SW480 (cell line): ENCODE data around the gene CREB3L1.

Experiments used
- DNase-seq: peaks from one replicate; pipeline ENCODE4 v3.0.0-alpha.2; 2016; ENCODE audit warnings: low spot score

CREB3L1 gene

DNA sequence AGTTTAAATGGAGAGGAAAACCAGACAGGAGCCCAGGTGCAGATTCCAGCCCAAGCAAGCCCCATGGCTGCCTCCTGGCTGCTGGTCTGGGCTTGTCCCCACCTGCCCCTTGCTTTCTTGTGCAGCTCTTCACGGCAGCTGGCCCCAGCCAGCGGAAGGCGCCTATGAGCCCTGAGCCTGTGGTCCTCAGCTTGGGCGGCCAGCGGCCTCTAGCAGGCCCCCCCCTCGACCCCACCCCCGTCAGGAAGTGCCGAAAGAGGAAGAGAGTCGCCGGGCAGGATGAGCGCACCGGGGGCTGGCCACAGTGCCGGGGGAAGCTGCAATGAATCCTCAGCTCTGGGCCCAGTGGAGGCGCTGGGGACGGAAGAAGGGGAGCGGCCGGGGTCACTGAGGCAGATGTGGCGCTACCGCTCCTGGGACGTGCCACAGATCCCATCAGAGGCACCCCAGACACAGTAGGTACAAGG is 67.7 kb downstream of the CREB3L1 start:
- DNase-seq: no peak

DNA sequence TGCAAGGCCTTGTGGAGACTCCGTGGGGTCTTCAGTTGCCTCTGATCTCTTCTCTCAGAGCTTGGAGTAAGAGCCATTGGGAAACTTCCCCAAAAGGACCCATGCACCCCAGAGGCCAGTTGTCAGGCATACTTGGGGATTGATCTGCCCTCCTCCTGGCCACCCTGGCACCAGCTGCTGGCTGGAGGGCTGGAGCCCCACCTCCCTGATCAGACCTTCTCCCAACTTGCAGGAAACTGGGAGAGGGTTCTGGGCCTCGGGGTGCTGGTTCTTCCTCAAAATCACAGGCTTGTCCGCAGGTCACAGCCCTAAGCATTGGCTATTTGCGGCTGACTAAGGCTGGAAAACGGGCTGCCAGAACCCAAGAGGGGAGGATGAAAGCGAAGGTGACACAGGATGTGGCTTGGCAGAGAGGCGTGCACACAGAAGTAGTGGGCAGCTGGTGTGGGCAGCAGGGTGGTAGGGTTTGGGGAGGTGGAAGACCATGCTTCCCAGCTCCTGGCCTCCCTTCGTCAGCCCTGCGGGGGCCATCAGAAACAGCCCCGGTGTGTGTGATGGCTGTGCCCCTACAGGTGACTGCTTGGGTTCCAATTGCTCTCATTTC is 68.5 kb downstream of the CREB3L1 start:
- peak; percentile 70 for DNase-seq

DNA sequence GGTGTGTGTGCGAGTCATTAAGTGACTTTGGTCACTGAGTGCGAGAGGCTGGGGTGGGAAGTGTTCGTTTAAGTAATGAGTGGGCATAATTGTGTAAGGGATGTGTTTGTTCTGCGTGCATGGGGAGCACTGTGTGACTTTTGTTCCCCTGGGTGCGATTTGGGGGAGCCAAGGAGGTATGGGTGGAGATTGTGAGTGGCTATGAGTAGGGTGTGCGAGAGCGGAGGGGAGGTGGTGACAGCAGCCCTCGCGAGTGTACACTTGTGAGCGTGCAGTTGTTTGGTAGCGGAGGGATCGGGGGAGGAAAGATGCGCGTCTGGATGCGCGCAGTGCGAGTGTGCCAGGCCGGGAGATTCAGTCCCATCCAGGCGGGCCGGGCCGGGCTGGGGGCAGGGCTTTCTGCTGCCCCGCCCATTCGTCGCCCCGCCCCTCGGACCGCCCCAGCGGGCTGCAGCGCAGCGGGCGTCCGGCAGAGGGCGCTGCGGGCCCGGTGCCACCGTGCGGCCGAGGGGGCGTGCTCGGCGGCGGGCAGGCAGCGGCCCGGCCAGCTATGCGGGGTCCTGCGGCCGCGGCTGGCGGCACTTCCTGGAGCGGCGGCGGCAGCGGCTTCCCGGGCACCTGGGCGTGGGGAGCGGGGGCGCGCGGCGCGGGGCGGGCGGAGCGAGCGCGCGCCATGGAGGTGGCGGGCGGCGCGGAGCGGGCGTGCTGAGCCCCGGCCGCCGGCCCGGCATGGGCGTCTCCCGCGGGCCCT is 69.6 kb downstream of the CREB3L1 start, which contains the start of gene DGKZ:
Gene DGKZ (plus strand): TSS at position 578 of the 751 bp plus-strand sequence. CDS start 197 bp downstream, outside the sequence.
- peak; percentile 84 for DNase-seq

DNA sequence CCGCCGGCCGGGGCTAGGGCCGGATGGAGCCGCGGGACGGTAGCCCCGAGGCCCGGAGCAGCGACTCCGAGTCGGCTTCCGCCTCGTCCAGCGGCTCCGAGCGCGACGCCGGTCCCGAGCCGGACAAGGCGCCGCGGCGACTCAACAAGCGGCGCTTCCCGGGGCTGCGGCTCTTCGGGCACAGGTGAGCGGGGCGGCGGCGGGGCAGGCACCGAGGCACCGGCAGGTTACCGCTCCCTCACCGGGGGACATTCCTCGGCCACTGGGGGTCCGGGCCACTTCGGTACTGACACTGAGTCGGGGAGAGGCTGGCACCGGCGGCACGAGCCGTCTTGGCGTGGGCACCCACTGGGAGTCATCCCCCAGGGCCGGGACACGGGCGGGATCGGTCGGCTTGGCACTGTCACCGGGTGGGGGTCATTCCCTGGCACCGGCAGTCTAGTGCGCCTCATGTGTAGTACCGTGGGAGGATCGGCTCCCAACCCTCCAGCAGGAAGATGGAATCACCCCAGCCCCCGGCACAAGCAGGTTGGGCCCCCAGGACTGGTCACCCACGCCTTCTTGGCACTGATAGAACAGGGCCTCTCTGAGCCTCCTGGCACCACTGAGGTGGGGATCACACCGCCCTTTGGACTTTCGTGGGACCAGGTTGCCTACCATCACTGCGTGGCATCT is 70.3 kb downstream of the CREB3L1 start:
- no peak for DNase-seq

DNA sequence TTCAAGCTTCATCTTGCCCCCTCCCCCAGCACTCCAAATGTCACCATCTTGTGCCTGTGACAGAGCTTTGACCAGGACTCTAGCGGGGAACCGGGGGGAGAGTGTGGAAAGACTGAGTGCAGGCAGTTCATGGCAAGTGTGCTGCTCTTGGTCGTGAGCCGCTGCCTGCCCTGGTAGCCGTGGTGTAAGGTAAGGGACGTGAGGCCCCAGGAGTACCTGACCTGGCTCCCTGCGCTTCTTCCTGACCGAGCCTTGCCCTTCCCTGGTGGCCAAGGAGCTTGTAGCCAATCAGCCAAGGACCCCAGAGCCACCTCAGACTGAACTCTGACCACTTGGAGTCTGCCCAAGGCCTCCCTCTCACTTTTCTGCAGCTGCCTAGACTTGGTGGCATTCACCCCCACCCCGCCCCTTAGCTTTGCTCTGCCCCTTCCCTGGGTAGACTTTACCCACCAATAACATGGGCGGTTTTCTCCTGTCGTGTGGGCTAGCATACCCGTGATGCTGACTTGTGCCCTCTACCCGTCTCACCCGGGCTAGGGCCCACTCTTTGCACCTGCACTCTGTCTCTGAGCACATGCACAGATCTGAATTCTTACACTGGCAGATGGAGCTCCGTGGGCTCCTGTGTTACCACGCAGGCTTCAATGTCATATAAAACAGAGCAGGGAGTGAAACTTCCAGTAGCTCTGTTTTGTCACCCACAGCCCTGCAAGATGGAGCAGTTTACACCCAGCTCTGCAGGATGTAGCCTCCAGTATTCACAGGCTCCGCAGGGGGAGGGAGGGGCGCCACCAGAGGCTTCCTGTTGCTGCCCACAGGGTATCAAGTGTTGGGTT is 71.3 kb downstream of the CREB3L1 start:
- no peak for DNase-seq

DNA sequence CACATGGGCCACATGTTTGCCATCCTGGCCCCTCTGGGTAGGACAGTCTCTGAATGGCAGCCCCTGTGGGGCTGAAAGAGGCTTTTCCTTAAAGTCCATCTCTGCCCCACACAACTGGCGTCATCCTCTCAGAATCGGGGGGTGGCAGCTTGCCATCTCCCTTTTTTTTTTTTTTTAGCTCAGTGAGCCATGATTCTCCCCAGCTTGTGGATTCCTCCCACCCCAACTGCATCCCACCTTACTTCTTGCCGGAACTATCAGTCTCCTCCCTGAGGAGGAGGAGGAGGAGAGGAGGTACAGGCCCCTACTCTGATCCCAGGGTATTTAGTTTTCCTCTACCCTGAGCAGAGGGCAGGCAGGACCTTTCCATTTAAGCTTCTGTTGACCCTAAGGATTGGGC is 73.2 kb downstream of the CREB3L1 start:
- no peak for DNase-seq

DNA sequence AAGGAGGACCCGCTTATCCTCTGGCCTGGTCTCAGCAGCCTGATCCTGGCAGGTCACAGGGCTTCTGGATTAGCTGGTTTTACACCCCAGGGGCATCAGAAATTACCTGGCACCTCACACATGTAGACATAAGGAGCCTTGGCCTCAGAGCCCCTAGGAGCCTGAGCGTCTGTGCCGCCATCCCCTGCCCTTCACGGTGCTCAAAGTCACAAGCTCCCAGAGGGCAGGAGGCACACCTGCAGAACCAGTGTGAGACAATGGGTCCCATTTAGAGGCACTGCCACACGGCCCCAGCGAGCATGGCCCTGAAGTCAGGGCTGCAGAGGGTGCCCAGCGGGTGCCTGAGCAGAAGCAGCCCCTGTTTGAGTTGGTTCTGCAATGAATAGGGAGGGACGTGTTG is 73.7 kb downstream of the CREB3L1 start:
- DNase-seq: no peak

DNA sequence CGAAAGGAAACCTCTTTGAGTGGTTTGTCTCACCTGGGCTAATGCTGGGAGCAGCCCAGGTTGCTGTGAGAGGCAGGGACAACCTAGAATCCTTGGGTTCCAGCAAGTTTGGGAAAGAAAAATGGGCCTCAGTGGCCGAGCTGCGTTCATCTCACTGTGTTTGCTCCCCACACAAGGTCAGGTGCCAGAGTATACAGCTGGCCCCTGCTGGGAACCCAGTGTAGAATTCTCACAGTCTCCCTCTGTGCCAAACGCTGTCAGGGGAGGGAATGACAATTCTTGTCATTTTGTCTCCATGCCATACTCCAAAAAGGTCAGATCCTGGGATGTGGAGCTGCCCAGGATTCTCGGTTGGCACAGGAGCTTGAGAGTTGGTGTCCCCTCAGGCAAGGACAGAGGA is 74.1 kb downstream of the CREB3L1 start:
- no peak for DNase-seq

DNA sequence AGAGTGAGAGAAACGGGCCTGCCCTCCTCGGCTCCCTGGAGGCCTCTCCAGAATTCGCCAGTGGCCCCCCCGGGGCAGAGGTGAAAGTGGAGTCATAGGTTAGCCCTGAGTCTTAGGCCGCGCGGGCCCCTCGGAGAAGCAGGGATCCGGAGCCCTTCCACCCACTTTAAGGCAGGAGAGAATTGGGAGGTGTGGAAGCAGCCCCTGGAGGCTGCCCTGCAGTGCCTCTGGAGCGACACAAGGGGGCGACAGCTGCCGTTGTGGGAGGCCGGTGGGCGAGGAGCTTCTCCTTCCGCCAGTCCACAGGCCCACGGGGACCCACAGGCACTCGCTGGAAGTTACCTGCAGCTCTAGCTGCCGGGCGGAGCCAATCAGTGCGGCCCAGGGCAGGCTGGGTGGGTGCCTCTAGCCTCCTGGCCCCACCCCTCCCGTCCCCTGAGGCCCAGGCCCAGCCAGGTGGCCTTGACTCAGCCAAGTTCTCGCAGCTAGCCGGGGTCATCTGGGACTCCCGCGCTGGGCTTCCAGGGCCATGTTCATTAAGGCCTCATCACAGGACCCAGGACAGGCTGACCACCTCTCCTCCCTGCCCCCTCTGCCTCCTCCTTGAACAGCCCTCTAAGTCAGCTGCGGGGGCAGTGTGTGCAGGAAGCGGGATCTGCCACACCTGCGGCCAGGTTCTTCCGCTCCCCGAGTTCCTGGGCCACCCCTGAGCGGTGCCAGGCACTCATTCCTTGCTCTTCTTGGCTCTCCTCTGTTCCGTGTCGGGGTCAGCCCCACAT is 74.8 kb downstream of the CREB3L1 start:
- DNase-seq: no peak

DNA sequence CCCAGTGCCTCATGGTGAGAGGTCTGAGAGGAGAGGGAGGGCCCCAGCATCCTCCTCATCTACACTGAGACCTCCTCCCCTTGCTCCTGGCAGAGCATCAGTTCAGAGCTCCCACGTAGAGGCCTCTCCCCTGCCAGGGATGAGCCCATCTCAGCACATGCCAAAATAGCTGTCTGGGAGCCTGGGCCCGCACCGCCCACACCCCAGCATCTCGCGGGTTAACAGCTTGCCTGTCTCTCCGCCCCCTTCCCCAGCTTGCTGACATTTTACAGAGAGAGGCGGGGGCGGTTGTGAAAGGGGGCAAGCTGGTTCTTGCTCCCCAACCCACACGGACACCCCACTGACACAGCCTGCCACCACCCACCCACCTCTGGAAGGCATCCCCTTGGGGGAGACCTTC is 76.2 kb downstream of the CREB3L1 start:
- DNase-seq: no peak

DNA sequence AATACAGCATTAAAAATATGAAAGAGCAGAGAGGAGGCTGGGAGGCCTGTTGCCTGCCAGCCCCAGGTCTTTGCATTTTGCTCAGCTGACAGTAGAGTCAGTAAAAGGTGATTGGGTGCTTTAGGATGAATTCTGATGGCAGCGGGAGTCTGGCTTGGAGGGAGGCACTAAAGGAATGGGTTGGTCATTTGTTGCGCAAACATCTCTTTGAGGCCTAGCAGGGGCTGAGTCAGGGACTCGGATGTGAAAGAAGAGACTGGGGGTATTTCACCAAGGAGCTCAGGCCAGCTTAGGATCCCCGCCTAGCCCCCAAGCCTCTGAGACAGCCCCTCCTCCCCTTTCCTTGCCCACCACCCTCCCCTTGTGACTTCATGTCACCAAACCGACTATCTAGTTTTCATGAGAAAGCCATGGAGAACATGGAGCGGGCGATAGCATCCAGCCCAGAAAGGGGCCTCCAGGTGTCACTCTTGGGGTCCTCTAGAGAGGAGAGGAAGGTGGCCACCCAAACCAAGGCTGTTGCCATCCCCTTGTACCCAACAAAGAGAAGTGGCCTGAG is 79.5 kb downstream of the CREB3L1 start:
- DNase-seq: no peak

DNA sequence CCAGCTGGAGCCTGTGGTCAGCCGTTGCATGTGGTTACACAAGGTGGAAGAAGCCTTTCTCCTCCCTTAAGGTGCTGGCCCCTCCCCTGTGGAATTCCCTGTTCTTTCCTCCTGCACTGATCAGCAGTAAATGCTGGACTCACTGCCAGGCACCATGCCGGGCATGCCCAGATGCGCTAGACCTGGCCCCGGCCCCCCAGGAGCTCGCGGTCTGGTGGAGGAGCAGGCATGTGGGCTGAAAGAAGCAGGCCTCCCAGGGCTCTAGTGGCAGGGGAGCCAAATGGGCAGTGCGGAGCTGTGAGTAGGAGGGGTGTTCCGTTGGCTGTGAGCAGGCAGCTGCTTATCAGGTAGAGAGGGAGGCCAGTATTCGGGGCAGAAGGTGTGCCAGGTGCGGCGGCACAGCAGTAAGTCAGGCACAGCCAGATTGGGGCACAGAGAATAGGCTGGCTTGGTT is 80.0 kb downstream of the CREB3L1 start:
- no peak for DNase-seq

DNA sequence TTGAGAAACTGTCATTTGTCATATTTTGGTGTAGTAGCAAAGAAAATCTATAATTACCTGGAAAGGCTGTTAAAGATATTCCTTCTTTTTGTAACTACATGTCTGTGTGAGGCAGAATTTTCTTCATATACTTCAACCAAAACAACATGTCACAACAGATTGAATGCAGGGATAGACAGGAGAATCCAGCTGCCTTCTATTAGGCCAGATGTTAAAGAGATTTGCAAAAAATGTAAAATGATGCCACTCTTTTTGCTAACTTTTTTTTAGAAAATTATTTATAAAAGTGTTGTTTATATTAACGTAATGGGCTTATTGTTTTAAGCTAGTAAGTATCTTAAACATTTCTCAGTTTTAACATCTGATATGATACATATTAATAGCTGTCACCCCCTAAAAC is 82.5 kb downstream of the CREB3L1 start:
- no peak for DNase-seq

DNA sequence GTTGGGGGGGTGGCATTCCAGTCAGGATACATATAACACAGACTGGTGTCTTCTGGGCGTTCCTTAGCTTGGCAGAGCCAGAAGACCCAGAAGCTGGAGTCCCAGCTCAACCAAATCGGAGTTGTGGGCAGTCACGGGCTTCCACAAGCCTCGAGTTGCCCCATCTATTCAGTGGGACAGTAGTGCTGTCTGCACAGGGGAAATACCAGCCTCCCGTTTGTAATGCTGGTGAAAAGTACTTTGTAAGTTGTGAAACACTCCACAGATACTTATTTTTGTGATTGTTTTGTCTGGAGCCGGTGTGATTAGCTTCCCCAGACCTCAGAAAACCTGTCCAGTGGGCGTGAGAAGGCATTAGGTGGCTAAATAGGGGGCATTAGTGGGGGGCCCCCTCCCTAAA is 83.4 kb downstream of the CREB3L1 start:
- DNase-seq: no peak

DNA sequence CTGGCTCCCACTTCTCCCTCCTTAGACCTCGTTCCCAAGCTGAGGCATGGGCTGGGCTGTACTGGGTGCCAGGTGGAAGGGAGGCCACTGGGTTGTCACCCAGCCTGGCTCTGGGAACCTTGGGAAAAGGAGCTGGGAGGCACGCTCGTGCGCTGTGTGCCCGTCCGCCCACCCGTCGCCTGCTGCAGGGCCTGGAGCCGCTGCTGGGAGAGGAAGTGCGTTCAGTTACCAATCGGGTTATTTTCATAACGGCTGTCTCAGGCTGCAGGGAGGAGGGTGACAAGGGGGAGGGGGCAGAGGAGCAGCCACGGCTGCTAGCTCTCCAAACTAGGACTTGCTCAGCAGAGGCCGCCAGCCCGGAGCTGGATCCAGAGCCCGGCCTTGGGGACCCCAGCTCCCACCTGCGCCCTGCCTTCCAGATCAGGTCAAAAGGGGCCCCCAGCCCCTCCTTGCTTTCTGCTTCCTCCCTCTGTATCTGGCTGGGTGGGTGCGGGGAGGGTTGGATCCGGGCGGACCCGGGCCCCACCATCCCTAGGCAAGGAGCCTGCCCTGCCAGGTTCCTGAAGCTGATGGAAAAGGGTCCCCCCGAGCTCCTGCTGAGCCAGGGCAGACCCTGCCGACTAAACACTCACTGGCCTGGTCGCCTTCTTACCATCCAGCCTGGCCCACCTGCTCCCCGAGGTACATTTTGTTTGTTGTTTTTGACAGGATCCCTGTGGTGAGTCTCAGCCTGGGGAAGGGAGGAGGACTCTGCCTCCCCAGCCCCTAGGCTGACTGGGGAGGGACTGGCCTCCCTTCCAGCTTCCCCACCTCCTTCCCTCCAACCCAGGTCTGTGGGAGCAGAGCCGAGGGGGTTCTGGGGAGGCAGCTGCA is 84.1 kb downstream of the CREB3L1 start:
- DNase-seq: no peak

DNA sequence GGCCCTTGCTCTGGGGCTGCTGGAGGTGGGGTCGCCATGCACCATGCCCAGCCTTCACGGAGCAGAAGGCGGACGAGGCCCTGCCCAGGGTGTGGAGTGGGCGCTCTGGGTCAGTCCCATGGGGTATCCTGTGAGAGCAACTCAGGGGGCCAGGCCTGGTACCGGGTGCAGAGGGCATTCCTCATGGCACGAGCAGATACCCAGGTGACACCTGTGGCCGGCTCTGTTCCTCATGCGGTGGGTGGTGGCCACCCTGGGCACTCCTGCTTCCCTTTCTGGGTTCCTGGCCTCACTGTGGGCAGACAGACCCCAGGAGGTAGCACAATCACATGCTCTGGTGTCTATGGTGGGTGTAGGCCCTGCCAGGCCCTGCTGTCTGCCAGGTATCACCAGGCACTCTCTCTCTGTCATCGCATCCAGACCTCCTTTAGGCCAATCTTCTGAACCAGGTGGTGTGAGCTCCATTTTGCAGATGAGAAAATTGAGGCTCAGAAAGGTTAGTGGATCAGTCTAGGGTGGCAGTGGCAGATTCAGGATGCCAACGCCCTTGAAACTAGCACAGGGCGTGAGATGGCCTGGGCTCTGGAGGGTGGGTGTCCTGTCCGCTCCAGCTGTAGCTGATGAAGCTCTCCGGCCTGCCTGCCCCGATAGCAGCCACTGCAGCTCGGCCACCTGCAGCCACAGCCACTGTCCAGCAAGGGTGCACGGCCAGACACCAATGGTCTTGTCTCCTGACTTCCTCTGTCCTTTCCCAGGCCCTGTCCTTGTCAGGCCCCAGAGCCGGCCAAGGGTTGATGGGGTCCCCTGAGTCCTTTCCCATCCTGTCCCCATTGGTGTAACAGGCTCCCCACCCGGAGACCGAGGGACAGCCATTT is 84.9 kb downstream of the CREB3L1 start:
- no peak for DNase-seq

DNA sequence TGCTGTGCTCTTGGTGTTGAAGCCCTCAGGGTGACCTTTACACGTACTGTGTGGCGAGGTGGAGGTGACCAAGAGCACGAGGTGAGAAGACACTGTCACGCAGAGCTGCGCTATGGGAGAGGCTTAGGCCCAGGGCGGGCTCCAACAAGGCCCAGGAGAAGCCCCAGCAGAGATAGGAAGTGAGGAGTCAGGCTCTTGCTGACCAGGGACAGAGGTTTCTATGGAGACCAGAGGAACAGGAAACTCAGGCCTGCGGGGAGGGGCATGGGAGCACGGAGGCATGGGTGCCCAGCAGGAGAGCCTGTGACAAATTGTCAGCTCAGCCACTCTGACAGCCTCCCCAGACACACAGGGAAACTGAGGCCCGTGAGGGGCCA is 85.6 kb downstream of the CREB3L1 start:
- peak; percentile 67 for DNase-seq

DNA sequence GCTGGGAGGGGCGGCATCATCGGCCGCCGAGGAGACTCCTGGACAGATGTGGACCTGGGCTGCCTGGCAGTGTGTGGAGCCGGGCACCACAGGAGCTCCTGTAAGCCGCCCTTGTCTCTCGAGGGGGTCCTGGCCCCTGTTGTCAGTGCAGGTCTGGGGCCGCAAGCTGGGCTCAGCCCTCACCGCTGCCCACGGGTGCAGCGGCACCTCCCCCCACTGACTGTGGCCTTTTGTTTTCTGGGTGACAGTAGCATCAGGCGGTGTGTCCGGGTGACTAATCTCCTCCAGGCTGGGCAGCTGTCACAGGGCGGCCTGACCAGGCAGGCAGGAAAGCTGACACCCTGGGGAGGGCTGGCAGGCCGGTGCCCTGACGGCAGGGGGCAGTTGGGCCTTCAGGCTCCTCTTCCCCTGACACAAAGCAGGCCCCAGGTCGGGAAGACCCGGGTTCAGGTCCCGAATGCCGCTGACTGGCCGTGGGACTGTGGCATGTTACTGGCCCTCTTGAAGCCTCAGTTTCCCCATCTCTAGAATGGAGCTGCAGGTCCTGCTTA is 86.1 kb downstream of the CREB3L1 start:
- DNase-seq: peak; percentile 83

DNA sequence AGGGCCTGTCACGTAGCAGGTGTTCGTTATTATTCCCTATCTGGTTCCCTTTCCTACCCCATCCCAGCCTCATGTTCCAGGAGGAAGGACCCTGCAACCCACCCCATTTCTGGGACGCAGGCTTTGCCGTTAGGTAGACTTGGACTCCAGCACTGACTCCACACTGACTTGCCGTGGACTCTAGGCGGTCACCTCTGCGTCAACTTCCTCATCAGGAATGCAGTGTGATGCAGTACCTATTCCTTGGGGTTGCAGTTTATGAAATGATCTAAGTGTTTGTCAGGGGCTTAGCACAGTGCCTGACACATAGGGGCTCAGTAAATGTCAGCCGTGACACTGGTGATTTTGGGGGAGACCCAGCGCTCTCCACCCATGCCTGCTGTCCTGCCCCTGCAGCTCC is 86.6 kb downstream of the CREB3L1 start:
- DNase-seq: no peak
